ENCODE results near the gene CLEC4G.

DNA sequence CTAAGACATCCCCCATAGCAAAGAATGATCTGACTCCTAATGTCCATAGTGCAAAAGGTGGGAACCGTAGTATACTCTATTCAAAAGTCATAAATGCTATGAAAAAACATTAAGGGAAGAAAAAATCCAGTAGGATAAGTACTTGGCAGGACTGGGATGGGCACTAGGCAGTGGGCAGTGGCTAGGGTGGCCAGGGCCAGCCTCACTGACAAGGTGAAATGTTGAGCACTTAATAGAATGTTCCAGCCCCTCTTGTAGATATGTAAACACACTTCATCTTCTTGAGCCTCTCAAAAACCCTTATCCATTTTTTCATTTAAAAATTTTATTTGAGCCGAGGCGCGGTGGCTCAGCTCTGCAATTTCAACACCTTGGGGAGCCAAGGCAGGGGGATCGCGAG is 1.5 kb upstream of the CLEC4G start:
- TF ChIP-seq, protein P1, sequence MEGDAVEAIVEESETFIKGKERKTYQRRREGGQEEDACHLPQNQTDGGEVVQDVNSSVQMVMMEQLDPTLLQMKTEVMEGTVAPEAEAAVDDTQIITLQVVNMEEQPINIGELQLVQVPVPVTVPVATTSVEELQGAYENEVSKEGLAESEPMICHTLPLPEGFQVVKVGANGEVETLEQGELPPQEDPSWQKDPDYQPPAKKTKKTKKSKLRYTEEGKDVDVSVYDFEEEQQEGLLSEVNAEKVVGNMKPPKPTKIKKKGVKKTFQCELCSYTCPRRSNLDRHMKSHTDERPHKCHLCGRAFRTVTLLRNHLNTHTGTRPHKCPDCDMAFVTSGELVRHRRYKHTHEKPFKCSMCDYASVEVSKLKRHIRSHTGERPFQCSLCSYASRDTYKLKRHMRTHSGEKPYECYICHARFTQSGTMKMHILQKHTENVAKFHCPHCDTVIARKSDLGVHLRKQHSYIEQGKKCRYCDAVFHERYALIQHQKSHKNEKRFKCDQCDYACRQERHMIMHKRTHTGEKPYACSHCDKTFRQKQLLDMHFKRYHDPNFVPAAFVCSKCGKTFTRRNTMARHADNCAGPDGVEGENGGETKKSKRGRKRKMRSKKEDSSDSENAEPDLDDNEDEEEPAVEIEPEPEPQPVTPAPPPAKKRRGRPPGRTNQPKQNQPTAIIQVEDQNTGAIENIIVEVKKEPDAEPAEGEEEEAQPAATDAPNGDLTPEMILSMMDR (IDR thresholded peaks at IDR 0.05): no peak
- no peak for TF ChIP-seq POLR2A (IDR thresholded peaks at IDR 0.05)
